ENCODE results near the gene SERGEF.

SERGEF gene

GRCh38 chr11:17813391-17814059 lies 199.3 kb downstream of the SERGEF start:
- DNase-seq (ENCODE audit: low read depth in 3 of 3), result no peak

- DNase-seq (ENCODE audit: low read depth in 3 of 3), result no peak
These were observed 200.0 kb downstream of the SERGEF start for GRCh38 chr11:17812865-17813187.

GRCh38 chr11:17812091-17812864 lies 200.6 kb downstream of the SERGEF start:
- DNase-seq (ENCODE audit: low read depth in 3 of 3), result no peak

- no peak for DNase-seq (ENCODE audit: low read depth in 3 of 3)
These were observed 201.5 kb downstream of the SERGEF start for GRCh38 chr11:17811352-17811751.

- no peak for DNase-seq (ENCODE audit: low read depth in 3 of 3)
These were observed 202.1 kb downstream of the SERGEF start for GRCh38 chr11:17810746-17811145.

GRCh38 chr11:17810041-17810440 lies 202.8 kb downstream of the SERGEF start:
- no peak for DNase-seq (ENCODE audit: low read depth in 3 of 3)

- DNase-seq (ENCODE audit: low read depth in 3 of 3), result no peak
These were observed 205.8 kb downstream of the SERGEF start for GRCh38 chr11:17807034-17807433.

- no peak for DNase-seq (ENCODE audit: low read depth in 3 of 3)
These were observed 207.0 kb downstream of the SERGEF start for GRCh38 chr11:17805873-17806272.

GRCh38 chr11:17805043-17805442 lies 207.8 kb downstream of the SERGEF start:
- no peak for DNase-seq (ENCODE audit: low read depth in 3 of 3)

GRCh38 chr11:17803754-17804334 lies 209.0 kb downstream of the SERGEF start:
- DNase-seq (ENCODE audit: low read depth in 3 of 3), result no peak

GRCh38 chr11:17802491-17802890 lies 210.4 kb downstream of the SERGEF start:
- no peak for DNase-seq (ENCODE audit: low read depth in 3 of 3)

- no peak for DNase-seq (ENCODE audit: low read depth in 3 of 3)
These were observed 211.7 kb downstream of the SERGEF start for GRCh38 chr11:17801166-17801565.

- no peak for DNase-seq (ENCODE audit: low read depth in 3 of 3)
These were observed 213.7 kb downstream of the SERGEF start for GRCh38 chr11:17799147-17799546.

- DNase-seq (ENCODE audit: low read depth in 3 of 3), result no peak
These were observed 214.1 kb downstream of the SERGEF start for GRCh38 chr11:17798716-17799115.

- no peak for DNase-seq (ENCODE audit: low read depth in 3 of 3)
These were observed 214.6 kb downstream of the SERGEF start for GRCh38 chr11:17798253-17798652.

GRCh38 chr11:17796154-17796553 lies 216.7 kb downstream of the SERGEF start:
- DNase-seq (ENCODE audit: low read depth in 3 of 3), result no peak

GRCh38 chr11:17794981-17795380 lies 217.9 kb downstream of the SERGEF start:
- DNase-seq (ENCODE audit: low read depth in 3 of 3), result no peak

GRCh38 chr11:17793642-17794170 lies 219.1 kb downstream of the SERGEF start:
- DNase-seq (ENCODE audit: low read depth in 3 of 3), result no peak

GRCh38 chr11:17792161-17792560 lies 220.7 kb downstream of the SERGEF start:
- no peak for DNase-seq (ENCODE audit: low read depth in 3 of 3)

GRCh38 chr11:17791144-17791543 lies 221.7 kb downstream of the SERGEF start:
- DNase-seq (ENCODE audit: low read depth in 3 of 3), result no peak

- DNase-seq (ENCODE audit: low read depth in 3 of 3), result no peak
These were observed 222.4 kb downstream of the SERGEF start for GRCh38 chr11:17790453-17790852.

GRCh38 chr11:17788084-17788483 lies 224.8 kb downstream of the SERGEF start:
- DNase-seq (ENCODE audit: low read depth in 3 of 3), result no peak
